Colonic mucosa (tissue), 4 donors: ENCODE results near the gene NCOA5. TPM values are rescaled to one million over a fixed set of nuclear protein-coding genes. Genes with fewer than 3 reads are reported as not detected.
"Not testable (repeated sequence)": the region's sequence is repeated elsewhere in the genome, so short reads cannot be mapped to it uniquely, and the experiment has no call there.

Source experiments
- DNase-seq: peaks from one replicate; pipeline ENCODE4 v3.0.0-alpha.2; 2020
- H3K27ac ChIP-seq: fragments of 200-600 bp; one replicate; pipeline ENCODE4 v1.8.0; 2021
- H3K27me3 ChIP-seq: fragments of 200-600 bp; one replicate; pipeline ENCODE4 v1.8.0; 2021
- H3K36me3 ChIP-seq: fragments of 200-600 bp; one replicate; pipeline ENCODE4 v1.8.0; 2021
- H3K4me1 ChIP-seq: fragments of 200-600 bp; one replicate; pipeline ENCODE4 v1.8.0; 2021; ENCODE audit warnings: mild to moderate bottlenecking
- H3K4me3 ChIP-seq: fragments of 200-600 bp; one replicate; pipeline ENCODE4 v1.8.0; 2021
- H3K9ac ChIP-seq, 2 donors: one replicate each; pipeline ENCODE4 v1.7.0; 2013; ENCODE audit warnings: control low read depth in 2 of 2, low read depth in 2 of 2, low read length in 2 of 2
- H3K9me3 ChIP-seq: fragments of 200-600 bp; one replicate; pipeline ENCODE4 v1.8.0; 2021
- CTCF ChIP-seq: fragments of 200-600 bp; IDR thresholded peaks from one replicate; pipeline ENCODE4 v1.8.0; 2022; ENCODE audit warnings: antibody characterized with exemption, mild to moderate bottlenecking
- intact Hi-C: fragments of 100-400 bp; cut with DNase I; formaldehyde crosslinking; loops from one replicate; pipeline ENCODE4 v1.14.1; 2022
- total RNA-seq, 2 donors: library from RNA; stranded (reverse); fragmentation: NEBNext Ultra II Directional in 1 of 2; extraction: Animal tissue kit (Norgen Biotek cat#: 25700) in 1 of 2; gene quantifications; one replicate each; pipeline ENCODE4 v1.2.1, GENCODE V29; 2021
- donor health status: healthy.
- donor health status: DM: no; HTN: no; CAD: no.
- donor health status: DM: no; HTN: no; CAD: no.

Gene NCOA5
- total RNA-seq, 2 donors from 2014 or later: 20.4 to 32.1 TPM

- intact Hi-C loops: no loop called here
- Histone ChIP-seq H3K9ac (no peak overlapping the region), H3K27ac (no peak overlapping the region), H3K4me3 (no peak overlapping the region), H3K9me3 (no peaks in the 10 kb centered on the region), H3K27me3 (no peaks in the 10 kb centered on the region), H3K36me3 (no peaks in the 10 kb centered on the region), H3K4me1 (no peaks in the 10 kb centered on the region)
- TF ChIP-seq CTCF: no peak
- DNase-seq: no peak
Observed at GRCh38 chr20:46107061-46107460, 17.3 kb upstream of the NCOA5 start.

- no peak overlapping the region for H3K9ac ChIP-seq
- H3K9me3 ChIP-seq: no peaks in the 10 kb centered on the region
- H3K27ac ChIP-seq: no peak overlapping the region
- no peak for TF ChIP-seq CTCF
- no peaks in the 10 kb centered on the region for H3K36me3 ChIP-seq
- DNase-seq: no peak
- no peak overlapping the region for H3K4me3 ChIP-seq
- H3K4me1 ChIP-seq: no peaks in the 10 kb centered on the region
- intact Hi-C loops: no loop called here
- H3K27me3 ChIP-seq: peaks cover 6% of the 10 kb centered on the region
Observed at GRCh38 chr20:46104262-46104661, 14.5 kb upstream of the NCOA5 start.

GRCh38 chr20:46102940-46103339 is 13.2 kb upstream of the NCOA5 start:
- intact Hi-C loops: no loop called here
- H3K27me3 ChIP-seq: peaks cover 9% of the 10 kb centered on the region
- no peaks in the 10 kb centered on the region for H3K36me3 ChIP-seq
- no peak overlapping the region for H3K27ac ChIP-seq
- no peak for DNase-seq
- no peaks in the 10 kb centered on the region for H3K9me3 ChIP-seq
- TF ChIP-seq CTCF: no peak
- H3K4me1 ChIP-seq: no peaks in the 10 kb centered on the region
- no peak overlapping the region for H3K4me3 ChIP-seq
- no peak overlapping the region for H3K9ac ChIP-seq

- intact Hi-C loops: no loop called here
- no peak overlapping the region for H3K9ac ChIP-seq
- H3K27me3 ChIP-seq: peaks cover 9% of the 10 kb centered on the region
Observed at GRCh38 chr20:46101957-46102356, 12.2 kb upstream of the NCOA5 start.

GRCh38 chr20:46100988-46101387 is 11.2 kb upstream of the NCOA5 start:
- Histone ChIP-seq H3K9me3 (no peaks in the 10 kb centered on the region), H3K4me3 (no peak overlapping the region), H3K27ac (no peak overlapping the region), H3K36me3 (no peaks in the 10 kb centered on the region), H3K4me1 (no peaks in the 10 kb centered on the region), H3K27me3 (peaks cover 9% of the 10 kb centered on the region), H3K9ac (no peak overlapping the region)
- intact Hi-C loops: no loop called here
- no peak for TF ChIP-seq CTCF
- DNase-seq: no peak

More at GRCh38 chr20:46101957-46102356, 12.2 kb upstream of the NCOA5 start:
- no peaks in the 10 kb centered on the region for H3K4me1 ChIP-seq
- TF ChIP-seq CTCF: no peak
- H3K27ac ChIP-seq: no peak overlapping the region
- H3K36me3 ChIP-seq: no peaks in the 10 kb centered on the region
- no peak for DNase-seq
- no peaks in the 10 kb centered on the region for H3K9me3 ChIP-seq
- H3K4me3 ChIP-seq: no peak overlapping the region

- H3K9ac ChIP-seq, H3K27me3 ChIP-seq, H3K4me3 ChIP-seq, H3K9me3 ChIP-seq, H3K27ac ChIP-seq, H3K36me3 ChIP-seq, H3K4me1 ChIP-seq, DNase-seq, intact Hi-C loops: not testable (repeated sequence)
Observed at GRCh38 chr20:46100444-46100843, 10.7 kb upstream of the NCOA5 start.
